ENCODE data around the gene FOS. TPM values are rescaled to one million over a fixed set of nuclear protein-coding genes. Genes with fewer than 3 reads are reported as not detected.

FOS gene
- total RNA-seq, 1 experiment from 2014 or later: 23.9 TPM

DNA sequence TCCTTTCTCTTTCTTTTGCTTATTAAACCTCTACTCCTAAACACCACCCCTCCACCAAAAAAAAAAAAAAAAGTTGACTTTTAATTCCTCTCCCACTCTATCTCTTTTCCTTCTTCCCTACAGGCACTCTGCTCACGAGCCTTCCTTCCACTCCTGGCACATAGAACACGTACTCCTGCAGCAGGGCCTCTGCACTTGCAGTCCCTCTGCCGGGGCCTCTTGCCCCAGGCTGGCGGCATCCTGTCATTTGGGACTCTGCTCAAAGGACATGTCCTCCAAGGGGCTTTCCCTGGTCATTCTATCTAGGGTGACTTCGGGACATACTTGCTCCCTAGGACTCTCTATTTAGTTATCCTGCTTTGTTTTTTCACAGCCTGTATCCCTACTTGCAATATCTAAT is 7.7 kb downstream of the FOS start:
- Mint-ChIP-seq H3K4me1 (peaks cover 35% of the 10 kb centered on the region), H3K4me3 (no peak overlapping the region), H3K36me3 (peaks cover 12% of the 10 kb centered on the region), H3K9me3 (no peaks in the 10 kb centered on the region), H3K27ac (peak overlapping the region; percentile 10; the same call in 1 of the 2 replicates), H3K27me3 (ENCODE audit: low read depth) (no peaks in the 10 kb centered on the region)
- TF ChIP-seq GTF2I (CRISPR knock-in tag; conservative IDR thresholded peaks at IDR 0.05): no peak
- TF ChIP-seq TP53 (CRISPR knock-in tag; IDR thresholded peaks at IDR 0.05): no peak
- no peak for TF ChIP-seq ZNF671 (CRISPR knock-in tag; IDR thresholded peaks at IDR 0.05)
- TF ChIP-seq, protein P1, sequence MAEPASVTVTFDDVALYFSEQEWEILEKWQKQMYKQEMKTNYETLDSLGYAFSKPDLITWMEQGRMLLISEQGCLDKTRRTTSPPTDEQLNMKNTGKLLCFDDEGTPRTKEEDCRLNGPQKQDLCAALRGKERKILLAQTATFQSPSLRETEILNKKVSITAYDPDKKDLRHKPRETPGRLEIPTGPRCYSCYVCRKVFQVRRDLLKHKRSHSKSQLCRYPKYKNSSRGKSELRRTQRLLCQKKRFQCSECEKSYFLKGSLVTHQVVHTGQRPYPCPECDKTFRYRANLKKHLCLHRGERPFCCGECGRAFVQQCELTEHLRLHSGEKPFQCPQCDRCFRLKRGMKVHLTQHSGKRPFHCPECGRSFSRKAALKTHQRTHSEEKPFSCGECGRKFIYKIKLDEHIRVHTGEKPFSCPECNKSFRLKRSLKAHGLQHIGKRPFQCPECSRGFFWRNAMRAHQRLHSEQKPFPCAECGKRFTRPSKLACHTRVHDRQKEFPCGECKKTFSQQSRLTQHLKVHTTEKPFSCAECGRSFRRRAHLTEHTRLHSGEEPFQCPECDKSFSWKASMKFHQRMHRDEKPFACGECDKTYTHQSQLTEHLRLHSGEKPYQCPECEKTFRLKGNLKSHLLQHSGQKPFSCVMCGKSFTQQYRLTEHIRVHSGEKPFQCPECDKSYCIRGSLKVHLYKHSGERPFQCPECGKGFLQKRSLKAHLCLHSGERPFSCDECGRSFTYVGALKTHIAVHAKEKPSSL (CRISPR knock-in tag; conservative IDR thresholded peaks at IDR 0.05): no peak
- no peak for TF ChIP-seq NR2C2 (CRISPR knock-in tag; IDR thresholded peaks at IDR 0.05)
- no peak for TF ChIP-seq ZNF121 (CRISPR knock-in tag; IDR thresholded peaks at IDR 0.05)
- ChIA-PET CTCF (no interaction called here), POLR2A (no interaction called here)
- peak; percentile 17; the same call in 1 of the 2 replicates for ATAC-seq
- no peak for DNase-seq (ENCODE audit: low spot score)

DNA sequence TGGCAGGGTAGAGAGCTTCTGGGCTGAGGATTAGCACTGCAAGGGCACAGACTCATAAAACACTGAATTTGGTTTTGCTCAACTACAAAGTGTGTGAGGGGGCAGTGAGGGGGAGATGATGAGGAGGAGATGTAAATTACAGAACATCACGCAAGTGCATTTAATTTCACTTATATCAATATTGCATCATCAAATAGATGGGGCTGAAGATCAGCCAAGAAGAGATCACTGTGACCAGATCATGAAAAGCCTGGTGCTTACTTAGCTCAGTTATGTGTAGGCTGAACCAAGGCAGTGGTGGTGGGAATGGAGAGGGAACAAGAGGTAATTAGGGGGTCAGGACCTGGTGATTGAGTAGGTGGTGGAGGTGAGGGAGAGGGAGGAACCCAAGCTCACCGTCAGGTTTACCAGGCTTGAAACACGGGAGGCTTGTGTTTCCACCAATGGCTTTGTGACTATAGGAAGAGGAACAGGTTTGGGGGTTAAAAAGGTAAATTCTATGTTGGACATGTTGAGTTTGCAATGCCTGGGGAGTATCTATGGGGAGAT is 11.3 kb downstream of the FOS start:
- H3K27me3 Mint-ChIP-seq (ENCODE audit: low read depth): no peaks in the 10 kb centered on the region; the same call in 1 of the 2 replicates
- no peak overlapping the region for H3K4me3 Mint-ChIP-seq
- ChIA-PET POLR2A (no interaction called here), CTCF (interaction anchor here (0.6 kb wide), 1 partner anchor 158 kb away, joined by 3 read pairs; no protein-coding TSS in a partner anchor)
- no peaks in the 10 kb centered on the region for H3K9me3 Mint-ChIP-seq
- H3K4me1 Mint-ChIP-seq: peaks cover 24% of the 10 kb centered on the region
- ATAC-seq: no peak
- H3K27ac Mint-ChIP-seq: no peak overlapping the region; the same call in 1 of the 2 replicates
- DNase-seq (ENCODE audit: low spot score): no peak
- H3K36me3 Mint-ChIP-seq: no peaks in the 10 kb centered on the region
- TF ChIP-seq CREM (CRISPR knock-in tag; IDR thresholded peaks at IDR 0.05): no peak
- TF ChIP-seq, protein P2, sequence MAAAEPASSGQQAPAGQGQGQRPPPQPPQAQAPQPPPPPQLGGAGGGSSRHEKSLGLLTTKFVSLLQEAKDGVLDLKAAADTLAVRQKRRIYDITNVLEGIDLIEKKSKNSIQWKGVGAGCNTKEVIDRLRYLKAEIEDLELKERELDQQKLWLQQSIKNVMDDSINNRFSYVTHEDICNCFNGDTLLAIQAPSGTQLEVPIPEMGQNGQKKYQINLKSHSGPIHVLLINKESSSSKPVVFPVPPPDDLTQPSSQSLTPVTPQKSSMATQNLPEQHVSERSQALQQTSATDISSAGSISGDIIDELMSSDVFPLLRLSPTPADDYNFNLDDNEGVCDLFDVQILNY (CRISPR knock-in tag; IDR thresholded peaks at IDR 0.05): no peak
- TF ChIP-seq EMX1 (CRISPR knock-in tag; IDR thresholded peaks at IDR 0.05): no peak
- TF ChIP-seq, protein P3, sequence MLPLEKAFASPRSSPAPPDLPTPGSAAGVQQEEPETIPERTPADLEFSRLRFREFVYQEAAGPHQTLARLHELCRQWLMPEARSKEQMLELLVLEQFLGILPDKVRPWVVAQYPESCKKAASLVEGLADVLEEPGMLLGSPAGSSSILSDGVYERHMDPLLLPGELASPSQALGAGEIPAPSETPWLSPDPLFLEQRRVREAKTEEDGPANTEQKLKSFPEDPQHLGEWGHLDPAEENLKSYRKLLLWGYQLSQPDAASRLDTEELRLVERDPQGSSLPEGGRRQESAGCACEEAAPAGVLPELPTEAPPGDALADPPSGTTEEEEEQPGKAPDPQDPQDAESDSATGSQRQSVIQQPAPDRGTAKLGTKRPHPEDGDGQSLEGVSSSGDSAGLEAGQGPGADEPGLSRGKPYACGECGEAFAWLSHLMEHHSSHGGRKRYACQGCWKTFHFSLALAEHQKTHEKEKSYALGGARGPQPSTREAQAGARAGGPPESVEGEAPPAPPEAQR (CRISPR knock-in tag; IDR thresholded peaks at IDR 0.05): no peak
- TF ChIP-seq KAT7 (CRISPR knock-in tag; IDR thresholded peaks at IDR 0.05; ENCODE audit: borderline replicate concordance): no peak
- no peak for TF ChIP-seq ZNF396 (CRISPR knock-in tag; IDR thresholded peaks at IDR 0.05; ENCODE audit: borderline replicate concordance)
- TF ChIP-seq, protein P4, sequence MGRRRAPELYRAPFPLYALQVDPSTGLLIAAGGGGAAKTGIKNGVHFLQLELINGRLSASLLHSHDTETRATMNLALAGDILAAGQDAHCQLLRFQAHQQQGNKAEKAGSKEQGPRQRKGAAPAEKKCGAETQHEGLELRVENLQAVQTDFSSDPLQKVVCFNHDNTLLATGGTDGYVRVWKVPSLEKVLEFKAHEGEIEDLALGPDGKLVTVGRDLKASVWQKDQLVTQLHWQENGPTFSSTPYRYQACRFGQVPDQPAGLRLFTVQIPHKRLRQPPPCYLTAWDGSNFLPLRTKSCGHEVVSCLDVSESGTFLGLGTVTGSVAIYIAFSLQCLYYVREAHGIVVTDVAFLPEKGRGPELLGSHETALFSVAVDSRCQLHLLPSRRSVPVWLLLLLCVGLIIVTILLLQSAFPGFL (CRISPR knock-in tag; IDR thresholded peaks at IDR 0.05; ENCODE audit: borderline replicate concordance): no peak
- TF ChIP-seq, protein P5, sequence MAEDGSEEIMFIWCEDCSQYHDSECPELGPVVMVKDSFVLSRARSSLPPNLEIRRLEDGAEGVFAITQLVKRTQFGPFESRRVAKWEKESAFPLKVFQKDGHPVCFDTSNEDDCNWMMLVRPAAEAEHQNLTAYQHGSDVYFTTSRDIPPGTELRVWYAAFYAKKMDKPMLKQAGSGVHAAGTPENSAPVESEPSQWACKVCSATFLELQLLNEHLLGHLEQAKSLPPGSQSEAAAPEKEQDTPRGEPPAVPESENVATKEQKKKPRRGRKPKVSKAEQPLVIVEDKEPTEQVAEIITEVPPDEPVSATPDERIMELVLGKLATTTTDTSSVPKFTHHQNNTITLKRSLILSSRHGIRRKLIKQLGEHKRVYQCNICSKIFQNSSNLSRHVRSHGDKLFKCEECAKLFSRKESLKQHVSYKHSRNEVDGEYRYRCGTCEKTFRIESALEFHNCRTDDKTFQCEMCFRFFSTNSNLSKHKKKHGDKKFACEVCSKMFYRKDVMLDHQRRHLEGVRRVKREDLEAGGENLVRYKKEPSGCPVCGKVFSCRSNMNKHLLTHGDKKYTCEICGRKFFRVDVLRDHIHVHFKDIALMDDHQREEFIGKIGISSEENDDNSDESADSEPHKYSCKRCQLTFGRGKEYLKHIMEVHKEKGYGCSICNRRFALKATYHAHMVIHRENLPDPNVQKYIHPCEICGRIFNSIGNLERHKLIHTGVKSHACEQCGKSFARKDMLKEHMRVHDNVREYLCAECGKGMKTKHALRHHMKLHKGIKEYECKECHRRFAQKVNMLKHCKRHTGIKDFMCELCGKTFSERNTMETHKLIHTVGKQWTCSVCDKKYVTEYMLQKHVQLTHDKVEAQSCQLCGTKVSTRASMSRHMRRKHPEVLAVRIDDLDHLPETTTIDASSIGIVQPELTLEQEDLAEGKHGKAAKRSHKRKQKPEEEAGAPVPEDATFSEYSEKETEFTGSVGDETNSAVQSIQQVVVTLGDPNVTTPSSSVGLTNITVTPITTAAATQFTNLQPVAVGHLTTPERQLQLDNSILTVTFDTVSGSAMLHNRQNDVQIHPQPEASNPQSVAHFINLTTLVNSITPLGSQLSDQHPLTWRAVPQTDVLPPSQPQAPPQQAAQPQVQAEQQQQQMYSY (CRISPR knock-in tag; IDR thresholded peaks at IDR 0.05): no peak

Measured in WTC11 (cell line).